HG03439 (cell line): Measurements from ENCODE around the gene ACO2.

ENCODE experiments used
- ATAC-seq: cut with Tn5 transposase; IDR thresholded peaks from one replicate; pipeline ENCODE4 v1.9.1; 2021; ENCODE audit warnings: mild to moderate bottlenecking, moderate library complexity; ENCODE audit not compliant: unreplicated experiment

Gene ACO2

GRCh38 chr22:41522813-41523212 lies 53.9 kb downstream of the ACO2 start:
- no peak for ATAC-seq

- no peak for ATAC-seq
Observed at GRCh38 chr22:41523464-41524221, 54.7 kb downstream of the ACO2 start.

- no peak for ATAC-seq
Observed at GRCh38 chr22:41524251-41524661, 55.3 kb downstream of the ACO2 start.

DNA sequence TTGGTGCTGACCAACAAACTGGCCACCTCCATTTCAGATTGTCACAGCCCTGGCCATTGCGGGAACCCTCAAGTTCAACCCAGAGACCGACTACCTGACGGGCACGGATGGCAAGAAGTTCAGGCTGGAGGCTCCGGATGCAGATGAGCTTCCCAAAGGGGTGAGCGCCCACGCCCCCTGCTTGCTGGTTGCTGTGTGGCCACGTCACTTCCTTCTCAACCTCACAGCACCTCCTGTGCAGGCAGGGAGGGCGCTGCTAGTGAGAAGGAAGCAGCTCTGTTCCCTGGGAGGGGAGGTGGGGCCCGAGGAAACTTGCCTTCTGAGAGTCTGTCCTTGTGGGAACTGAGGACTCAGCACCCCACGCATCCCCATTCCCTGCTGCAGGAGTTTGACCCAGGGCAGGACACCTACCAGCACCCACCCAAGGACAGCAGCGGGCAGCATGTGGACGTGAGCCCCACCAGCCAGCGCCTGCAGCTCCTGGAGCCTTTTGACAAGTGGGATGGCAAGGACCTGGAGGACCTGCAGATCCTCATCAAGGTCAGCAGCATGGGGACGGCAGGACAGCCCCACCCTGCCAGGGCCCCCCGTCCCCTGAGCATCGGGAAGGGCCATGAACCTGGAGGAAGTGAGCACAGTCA lies 56.0 kb downstream of the ACO2 start:
- ATAC-seq: no peak

GRCh38 chr22:41525450-41526225 lies 56.7 kb downstream of the ACO2 start:
- no peak for ATAC-seq

GRCh38 chr22:41526226-41526829 lies 57.4 kb downstream of the ACO2 start:
- no peak for ATAC-seq

DNA sequence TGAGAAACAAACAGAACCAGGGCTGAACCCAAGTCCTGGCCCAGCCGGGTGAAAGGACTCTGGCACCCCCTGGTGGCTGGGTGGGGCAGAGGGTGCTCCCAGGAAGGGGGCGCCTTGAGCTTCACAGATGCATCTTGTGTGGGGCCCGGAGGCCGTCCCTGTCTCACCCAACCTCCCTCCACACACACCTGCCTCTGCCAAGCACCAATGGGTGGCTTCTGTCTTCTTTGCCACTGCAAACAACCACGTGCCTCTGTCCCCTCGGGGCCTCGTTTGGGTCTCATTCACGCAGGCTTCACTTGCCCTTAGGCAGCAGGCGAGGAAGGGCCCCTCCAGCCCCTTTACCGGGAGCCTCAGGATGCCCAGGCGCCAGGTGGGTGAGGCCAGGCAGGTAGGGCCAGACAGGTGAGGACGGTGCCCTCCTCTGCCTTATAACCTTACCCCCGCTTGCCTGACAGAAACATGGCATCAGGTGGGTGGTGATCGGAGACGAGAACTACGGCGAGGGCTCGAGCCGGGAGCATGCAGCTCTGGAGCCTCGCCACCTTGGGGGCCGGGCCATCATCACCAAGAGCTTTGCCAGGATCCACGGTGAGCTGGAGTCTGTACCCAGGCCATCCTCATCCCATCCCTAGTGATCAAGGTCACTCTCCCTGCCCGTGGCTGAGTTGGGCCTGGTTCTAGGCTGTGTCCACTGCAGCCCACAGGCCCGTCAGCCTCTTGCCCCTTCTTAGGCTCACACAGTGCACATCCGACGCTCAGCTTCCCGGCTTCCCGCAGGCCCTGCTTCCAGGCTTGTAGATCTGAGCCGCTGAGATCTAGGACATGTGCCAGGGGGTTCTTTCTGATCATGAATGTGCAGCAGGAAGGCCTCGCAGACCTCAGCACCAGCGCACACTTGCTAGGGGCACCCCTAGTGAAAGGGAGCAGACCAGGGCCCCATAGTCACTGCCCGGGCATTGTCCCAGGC lies 58.2 kb downstream of the ACO2 start:
- no peak for ATAC-seq

- no peak for ATAC-seq
Observed at GRCh38 chr22:41528132-41528766, 59.3 kb downstream of the ACO2 start.

GRCh38 chr22:41528938-41529561 lies 60.1 kb downstream of the ACO2 start:
- no peak for ATAC-seq

GRCh38 chr22:41530890-41531714 lies 62.2 kb downstream of the ACO2 start:
- ATAC-seq: no peak

GRCh38 chr22:41531715-41532477 lies 63.0 kb downstream of the ACO2 start:
- ATAC-seq: no peak

GRCh38 chr22:41532908-41533825 lies 64.2 kb downstream of the ACO2 start:
- ATAC-seq: no peak

- ATAC-seq: no peak
Observed at GRCh38 chr22:41534219-41534618, 65.3 kb downstream of the ACO2 start.

- no peak for ATAC-seq
Observed at GRCh38 chr22:41535244-41535643, 66.3 kb downstream of the ACO2 start.

GRCh38 chr22:41537203-41537602 lies 68.3 kb downstream of the ACO2 start:
- no peak for ATAC-seq

DNA sequence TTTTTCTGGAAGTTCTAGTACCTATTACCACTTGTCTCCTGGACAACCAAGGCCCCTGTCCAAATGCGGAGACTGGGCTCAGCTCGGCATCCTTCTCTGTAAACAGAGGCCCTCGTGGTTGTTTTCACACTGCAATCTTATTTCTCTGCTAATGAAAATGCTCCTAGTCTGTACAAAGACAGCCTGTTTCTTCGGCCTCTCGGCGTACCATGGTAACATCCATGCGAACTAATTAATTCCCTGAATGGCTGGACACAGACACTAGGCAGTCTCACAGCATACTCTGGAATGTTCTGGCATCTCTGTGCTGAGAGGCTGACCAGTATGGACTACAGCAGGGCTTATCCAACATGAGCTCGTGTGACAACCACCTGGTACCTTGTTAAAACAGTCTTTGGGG lies 69.7 kb downstream of the ACO2 start:
- no peak for ATAC-seq
